Measurements from ENCODE around the gene ADGB.
"Not testable (repeated sequence)": the region's sequence is repeated elsewhere in the genome, so short reads cannot be mapped to it uniquely, and the experiment has no call there.

The ADGB gene

DNA sequence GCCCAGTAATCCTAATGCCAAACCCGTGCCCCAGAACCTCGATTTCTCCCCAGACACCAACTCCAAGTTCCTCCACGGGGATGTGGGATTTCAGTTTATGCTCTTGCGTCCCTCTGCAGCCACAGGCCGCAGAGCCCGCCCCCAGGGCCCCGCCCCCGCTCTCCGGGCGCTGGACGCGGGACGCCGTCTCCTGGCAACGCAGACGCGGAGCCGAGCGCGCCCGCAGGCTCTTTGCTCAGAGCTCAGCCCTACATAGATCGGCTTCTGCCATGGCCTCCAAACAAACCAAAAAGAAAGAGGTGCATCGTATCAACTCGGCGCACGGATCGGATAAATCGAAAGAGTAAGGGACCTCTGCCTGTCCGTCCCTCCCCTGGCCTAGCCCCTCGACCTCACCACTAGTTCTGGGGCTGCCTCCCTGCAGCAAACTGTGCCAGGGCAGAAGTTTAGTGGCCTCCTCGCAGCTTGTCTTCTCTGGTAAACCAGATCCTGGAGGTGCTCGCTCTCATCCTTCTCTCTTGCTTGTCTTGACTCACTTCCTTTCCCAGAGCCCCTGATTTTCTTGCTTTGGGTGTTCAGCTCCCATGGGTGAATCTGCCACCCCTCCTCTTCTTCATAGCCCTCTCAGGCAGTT, at the start of gene ADGB:
Gene ADGB, plus strand, starts transcription at position 201 of the 634 bp plus-strand sequence. Its CDS starts 69 bp downstream, at position 270.
- no peak for DNase-seq (ENCODE audit: low read depth in 3 of 3)

DNA sequence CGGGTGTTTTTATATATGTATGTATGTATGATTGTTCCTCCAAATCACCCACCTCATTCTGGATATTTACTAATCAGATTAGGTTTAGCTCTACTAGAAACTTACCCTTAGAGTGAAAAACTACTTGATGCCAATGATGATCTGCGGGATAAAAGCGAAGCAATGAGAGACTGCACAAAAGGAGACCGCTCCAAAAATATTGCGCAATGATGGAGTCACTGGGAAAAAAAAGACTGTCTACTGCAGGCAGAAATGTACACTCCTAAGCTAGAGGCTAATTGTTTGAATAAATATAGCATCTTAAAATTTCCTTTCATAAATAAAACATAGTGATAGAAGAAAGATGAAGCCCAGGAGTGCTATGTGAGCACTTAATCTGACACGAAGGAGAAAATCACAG, 47.9 kb upstream of the ADGB start:
- DNase-seq (ENCODE audit: low read depth in 3 of 3) = no peak

DNA sequence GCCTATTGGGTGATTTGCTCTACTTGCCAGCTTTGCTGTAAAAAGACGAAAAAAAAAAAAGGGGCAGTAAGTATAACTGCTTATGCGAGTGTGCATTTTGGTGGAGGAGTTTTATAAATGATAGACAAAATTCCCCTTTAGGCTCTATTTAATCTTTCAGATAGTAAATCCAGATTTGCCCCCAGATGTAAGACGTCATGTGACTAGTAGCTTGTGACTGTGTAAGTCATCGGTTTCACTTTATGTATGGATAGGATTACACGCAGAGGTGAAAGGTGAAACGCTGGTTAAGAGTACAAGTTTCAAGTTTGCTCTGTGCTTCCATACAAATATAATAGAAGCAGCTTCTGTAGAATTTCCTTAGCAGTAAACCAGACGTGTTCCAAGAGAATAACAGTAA, 47.2 kb upstream of the ADGB start:
- no peak for DNase-seq (ENCODE audit: low read depth in 3 of 3)

DNA sequence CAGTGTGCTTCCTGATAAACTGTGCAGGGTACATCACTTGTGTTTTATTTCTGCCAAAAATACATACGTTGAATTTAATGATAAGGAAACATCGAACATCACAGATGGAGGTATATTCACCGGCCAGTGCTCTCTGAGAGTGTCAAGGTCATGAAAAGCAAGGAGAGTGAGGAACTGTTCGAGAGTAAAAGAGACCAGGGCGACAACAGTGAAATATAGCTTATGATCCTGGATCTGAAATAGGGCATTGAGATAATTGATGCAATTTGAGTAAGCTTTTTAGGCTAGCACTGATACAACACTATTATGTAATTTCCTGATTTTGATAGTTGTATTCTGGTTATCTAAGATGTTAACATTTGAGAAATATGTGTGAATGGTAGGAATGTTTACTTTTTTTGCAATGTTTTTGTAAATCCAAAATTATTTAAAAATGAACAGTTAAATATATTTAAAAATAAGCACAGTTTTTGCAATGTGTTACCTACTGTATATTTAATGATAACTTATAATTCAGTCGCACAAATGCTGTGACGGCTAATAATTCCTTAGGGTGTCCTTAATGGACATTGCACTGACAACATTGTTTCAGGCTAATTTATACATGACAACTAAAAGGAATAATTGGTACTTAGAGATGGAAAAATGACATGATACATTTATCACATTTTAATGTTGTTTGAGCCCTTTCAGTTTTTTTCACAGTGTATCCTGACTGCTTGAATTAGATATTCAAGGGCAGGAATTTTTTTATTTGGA, 45.2 kb upstream of the ADGB start:
- DNase-seq (ENCODE audit: low read depth in 3 of 3) = no peak

DNA sequence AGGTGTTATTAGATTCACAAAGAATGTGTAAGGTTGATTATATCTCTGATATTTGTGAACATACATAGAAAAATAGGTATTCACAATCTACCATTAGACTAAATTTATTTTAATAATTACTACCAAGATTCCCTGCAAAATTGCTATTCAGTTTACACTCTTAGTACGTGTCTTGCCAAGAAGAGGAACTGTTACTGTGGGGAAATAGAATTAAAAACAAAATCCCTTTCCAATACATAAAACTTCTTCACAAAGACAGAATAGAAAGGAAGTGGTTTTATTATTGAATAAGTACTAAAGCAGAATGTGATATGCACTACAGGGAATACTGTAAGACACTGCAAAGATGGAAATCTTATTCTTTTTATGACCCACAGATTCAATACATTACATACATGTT, 38.2 kb upstream of the ADGB start:
- no peak for DNase-seq (ENCODE audit: low read depth in 3 of 3)

DNA sequence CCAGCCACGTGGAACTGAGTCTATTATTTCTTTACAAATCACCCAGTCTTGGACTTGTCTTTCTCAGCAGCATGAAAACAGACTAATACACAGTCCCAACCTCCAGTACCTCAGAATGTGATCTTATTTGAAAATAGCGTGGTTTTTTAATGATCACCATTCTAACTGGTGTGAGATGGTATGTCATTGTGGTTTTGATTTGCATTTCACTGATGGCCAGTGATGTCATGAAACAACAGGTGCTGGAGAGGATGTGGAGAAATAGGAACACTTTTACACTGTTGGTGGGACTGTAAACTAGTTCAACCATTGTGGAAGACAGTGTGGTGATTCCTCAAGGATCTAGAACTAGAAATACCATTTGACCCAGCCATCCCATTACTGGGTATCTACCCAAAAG, 32.1 kb upstream of the ADGB start:
- not testable (repeated sequence) for DNase-seq (ENCODE audit: low read depth in 3 of 3)

DNA sequence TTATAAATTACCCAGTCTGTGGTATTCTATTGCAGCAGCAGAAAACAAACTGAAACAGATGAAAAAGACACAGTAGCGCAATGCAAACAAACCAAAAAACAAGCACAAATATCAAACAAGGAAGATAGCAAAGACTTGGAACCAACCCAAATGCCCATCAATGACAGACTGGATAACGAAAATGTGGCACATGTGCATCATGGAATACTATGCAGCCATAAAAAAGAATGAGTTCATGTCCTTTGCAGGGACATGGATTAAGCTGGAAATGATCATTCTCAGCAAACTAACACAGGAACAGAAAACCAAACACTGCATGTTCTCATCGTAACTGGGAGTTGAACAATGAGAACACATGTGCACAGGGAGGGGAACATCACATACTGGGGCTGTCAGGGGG, 30.2 kb upstream of the ADGB start:
- not testable (repeated sequence) for DNase-seq (ENCODE audit: low read depth in 3 of 3)

DNA sequence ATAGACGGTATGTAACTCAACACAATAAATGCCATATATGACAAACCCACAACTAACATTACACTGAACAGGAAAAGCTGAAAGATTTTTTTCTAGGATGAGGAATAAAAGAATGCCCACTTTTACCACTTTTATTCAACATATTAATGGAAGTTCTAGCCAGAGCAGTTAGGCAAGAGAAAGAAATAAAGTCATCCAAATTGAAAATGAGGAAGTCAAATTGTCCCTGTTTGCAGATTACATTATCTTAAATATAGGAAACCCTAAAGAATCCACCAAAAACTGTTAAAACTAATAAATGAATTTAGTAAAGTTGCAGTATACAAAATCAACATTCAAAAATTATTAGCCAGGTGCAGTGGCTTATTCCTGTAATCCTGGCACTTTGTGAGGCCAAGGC, 24.6 kb upstream of the ADGB start:
- no peak for DNase-seq (ENCODE audit: low read depth in 3 of 3)

DNA sequence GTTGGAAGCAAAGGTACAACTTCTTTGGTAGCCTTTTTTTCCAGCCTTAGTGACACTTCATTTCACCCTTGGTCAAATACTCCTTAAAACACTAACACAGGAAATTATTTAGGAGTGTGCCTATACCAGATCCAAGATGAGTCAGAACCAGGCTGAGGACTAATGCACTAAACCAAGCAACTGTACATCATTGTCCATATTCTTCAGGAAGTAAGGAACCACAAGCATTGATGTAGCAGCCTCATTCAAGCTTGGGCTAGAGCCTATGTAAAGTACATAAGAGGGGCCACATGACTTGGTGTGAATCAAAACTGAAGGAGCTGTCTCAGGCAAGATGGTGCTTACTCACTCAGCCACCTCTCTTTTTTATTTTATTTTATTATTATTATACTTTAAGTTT, 20.7 kb upstream of the ADGB start:
- DNase-seq (ENCODE audit: low read depth in 3 of 3) = no peak

DNA sequence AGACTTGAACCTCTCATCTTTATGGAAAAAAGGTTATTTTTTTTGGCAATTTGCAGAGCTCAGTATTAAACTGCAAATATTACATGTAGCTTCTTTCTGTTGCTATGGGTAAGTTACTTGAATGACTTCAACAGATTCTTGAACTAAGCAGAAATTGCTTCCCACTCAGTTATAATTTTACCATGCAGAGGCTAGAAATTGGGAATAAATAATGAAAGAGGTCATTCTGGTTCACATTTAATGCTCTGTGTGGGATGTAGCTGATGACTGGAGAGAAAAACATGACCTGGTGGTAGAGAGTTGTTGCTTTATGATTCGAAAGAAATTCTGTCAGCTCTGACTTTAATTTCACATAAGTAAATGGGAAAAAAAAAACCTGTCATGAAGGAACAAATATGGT, 16.8 kb upstream of the ADGB start:
- no peak for DNase-seq (ENCODE audit: low read depth in 3 of 3)

DNA sequence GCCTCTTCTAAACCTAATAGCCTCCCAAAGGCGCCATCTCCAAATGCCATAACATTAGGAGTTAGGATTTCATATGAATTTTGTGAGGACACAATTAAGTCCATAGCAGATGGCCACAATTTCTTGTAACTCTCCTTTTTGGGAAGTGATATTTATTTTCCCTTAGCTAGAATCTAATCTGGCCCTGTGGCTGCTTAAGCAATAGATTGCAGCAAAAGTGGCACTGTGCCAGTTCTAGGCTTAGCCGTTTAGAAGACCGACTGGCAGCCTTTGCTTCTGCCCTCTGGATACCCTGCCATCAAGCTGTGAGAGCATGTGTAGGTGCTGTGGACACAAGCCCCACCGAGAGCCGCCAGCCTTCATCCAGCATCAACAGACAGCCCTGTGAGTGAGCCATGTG, 15.9 kb upstream of the ADGB start:
- no peak for DNase-seq (ENCODE audit: low read depth in 3 of 3)

DNA sequence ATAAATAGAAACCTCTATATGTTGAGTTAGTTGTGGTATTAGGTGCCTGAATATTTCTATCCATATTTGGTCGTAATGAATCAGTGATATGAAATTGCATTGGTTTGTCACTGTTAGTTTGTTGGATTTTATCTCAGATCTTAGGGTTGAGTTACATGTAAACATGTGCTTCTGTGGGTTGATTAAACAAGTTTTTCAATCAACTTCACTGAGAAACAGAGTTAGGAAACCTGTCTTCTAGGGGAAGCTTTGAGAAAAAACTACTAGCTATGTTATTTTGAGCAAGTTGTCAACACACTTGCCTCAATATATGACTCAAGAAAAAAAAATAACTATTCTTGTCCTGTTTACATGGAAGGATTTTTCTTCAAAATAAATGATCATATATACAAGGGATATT, 14.8 kb upstream of the ADGB start:
- no peak for DNase-seq (ENCODE audit: low read depth in 3 of 3)

DNA sequence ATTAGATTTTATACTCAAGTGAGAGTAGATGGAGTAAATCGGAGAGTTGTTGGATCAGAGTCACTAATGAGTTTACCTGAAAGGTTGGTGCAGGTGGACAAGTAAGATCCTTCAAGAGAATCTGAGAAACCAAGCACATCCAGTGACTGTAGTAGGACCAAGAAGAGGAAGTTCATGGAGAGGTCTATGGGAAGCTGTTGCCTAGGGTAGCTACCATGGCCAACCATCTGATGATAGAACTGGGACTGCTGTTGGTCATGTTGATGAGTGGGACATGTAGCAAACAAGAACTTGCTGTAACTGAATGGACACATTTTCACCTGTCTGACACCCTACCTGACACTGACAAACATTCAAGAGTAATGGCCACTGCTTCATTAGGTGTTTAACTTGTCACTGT, 11.3 kb upstream of the ADGB start:
- DNase-seq (ENCODE audit: low read depth in 3 of 3) = no peak

DNA sequence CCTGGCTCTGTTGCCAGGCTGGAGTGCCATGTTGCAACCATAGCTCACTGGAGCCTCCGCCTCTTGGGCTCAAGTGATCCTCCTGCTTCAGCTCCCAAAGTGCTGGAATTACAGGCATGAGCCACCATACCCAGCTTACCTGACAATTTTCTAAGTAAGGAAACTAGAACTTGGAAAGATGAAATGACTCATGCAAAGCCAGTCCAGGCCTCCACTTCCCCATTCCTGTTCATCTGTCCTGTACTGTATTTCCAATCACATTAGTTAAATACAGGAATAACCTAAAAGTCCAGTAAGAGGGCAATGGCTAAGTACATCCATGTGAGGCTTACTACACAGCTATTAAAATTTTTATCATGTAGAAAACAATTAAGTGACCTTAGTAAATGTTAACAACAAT, 8.3 kb upstream of the ADGB start:
- DNase-seq (ENCODE audit: low read depth in 3 of 3) = no peak

DNA sequence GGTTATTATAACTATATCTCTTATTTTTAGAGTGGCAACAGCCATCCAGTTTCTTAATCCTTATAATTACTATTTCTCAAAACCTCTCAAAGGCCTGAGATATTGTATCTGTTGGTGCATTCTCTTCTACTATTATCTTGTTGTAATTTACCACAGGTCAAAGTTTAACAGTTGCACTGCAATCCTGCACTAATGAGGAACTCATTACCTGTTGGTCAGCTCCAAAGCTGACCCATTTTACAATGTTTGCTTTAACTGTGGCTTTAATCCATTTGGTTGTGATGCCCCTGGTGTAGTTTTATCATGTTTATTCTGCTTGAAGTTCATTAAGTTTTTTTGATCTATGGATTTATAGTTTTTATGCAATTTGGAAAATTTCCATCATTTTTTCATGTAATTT, 6.3 kb upstream of the ADGB start:
- DNase-seq (ENCODE audit: low read depth in 3 of 3) = no peak

DNA sequence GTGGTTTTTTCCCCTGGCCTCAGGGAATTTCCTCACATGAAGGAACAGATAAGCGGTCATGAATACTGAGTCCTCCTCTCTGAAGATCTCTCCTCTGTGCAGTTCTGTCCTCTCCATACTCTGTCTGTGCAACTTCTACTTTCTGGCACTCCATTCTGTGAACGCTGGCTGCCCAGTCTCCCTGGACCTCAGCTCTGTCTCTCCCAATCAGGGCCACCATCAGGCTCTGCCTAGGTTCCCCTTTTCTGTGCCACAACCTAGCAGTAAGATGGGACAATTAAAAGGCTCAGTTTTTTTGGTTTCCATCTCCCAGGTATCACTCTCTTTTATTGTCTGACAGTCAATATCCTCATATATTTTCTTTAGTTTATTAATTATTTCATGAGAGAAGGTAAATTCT, 4.8 kb upstream of the ADGB start:
- DNase-seq (ENCODE audit: low read depth in 3 of 3) = no peak

DNA sequence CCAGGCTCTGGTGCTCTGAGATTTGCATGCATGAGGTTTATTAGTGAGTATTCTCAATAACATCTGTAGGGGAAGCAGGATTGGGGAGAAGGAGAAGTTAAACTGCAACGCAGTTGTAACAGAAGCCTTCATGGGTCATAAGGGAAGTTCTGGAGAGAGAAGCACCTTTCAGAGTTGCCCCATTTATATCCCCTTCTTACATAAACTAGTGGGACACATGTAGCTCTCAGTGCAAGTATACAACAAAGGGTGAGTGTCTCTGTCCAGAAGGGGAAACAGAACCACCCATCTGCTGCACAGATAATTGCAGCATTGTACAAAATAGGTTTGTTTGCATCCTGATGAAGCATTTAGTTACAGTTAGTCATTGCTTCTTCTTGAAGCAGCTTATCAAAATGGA, 4.3 kb upstream of the ADGB start:
- DNase-seq (ENCODE audit: low read depth in 3 of 3) = no peak

DNA sequence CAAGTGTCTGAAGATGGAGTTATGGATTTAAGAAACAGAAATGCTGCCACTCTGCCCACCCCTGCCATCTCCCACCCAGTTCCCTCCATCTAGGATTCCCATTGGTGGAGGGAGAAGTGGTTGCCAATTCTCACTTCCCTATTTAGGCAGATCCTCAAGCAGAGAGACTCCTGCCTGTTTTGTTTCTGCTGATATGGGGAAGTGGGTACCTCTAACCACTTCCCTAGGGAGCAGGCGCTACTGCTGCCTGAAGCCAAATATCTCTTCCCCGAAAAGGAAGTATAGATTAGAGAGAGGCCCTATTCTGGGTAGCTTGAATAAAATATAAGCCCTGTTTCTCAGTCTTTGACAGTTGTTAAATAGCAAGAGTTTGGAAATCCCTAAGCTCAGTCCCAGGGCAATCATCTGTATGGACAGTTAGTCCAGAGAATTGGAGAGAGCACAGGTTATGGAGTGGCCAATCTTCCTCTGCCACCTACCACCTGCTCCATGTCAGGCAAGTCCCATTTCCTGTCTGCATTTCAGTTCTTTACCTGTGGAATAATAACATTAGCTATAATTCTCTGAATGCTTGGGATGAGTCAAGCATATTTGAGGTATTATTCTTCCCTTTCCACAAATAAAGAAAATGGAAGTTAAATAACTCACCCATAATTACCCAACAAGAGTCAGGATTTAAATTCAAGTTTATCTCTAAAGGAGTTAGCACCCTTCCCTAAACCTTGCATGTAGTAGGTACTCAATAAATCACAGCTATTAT, 2.6 kb upstream of the ADGB start:
- DNase-seq (ENCODE audit: low read depth in 3 of 3) = no peak

DNA sequence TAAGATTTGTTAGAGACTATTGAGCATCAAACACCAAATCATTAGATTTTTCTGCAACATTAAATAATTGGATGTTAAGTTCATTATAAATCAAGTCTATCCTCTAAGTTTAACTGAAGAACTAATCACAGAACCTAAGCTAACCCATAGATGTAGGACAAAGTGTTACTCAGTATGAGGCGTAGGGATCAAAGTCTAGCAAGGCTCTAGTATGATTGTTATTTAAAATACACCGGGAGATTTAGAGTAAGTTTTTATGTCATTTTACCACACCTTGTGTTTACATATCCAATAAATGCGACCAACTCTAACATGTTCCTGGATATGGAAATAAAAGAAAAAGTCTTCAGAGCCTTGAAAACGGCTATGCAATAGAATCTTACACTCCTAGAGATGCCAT, 2.6 kb downstream of the ADGB start:
- DNase-seq (ENCODE audit: low read depth in 3 of 3) = no peak

DNA sequence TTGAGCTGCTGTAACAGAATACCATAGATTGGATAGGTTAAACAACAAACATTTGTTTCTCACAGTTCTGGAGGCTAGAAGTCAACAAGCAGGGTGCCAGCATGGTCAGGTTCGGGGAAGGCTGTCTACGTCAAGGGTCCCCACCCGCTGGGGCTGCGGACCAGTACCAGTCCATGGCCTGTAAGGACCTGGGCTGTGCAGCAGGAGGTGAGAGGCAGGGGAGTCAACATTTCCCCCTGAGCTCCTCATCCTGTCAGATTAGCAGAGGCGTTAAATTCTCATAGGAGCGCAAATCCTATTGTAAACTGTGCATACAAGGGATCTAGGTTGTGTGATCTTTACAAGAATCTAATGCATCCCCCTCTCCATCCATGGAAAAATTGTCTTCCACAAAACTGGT, 3.8 kb downstream of the ADGB start:
- DNase-seq (ENCODE audit: low read depth in 3 of 3) = no peak

DNA sequence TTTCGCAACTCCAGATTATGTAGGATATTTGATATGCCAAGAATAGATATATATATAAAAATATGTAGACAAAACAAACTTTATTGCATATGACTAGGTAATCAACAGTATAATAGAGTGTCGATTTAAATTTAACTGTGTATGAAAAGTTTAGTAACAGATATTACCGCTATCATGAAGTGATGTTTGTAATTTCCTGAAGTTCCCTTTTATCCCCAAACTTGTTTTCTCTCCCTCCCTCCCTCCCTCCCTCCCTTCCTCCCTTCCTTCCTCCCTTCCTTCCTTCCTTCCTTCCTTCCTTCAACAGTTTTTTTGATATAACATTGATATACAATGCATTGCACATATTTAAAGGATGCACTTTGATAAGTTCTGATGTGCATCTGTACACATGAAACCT, 15.2 kb downstream of the ADGB start:
- DNase-seq (ENCODE audit: low read depth in 3 of 3) = no peak

DNA sequence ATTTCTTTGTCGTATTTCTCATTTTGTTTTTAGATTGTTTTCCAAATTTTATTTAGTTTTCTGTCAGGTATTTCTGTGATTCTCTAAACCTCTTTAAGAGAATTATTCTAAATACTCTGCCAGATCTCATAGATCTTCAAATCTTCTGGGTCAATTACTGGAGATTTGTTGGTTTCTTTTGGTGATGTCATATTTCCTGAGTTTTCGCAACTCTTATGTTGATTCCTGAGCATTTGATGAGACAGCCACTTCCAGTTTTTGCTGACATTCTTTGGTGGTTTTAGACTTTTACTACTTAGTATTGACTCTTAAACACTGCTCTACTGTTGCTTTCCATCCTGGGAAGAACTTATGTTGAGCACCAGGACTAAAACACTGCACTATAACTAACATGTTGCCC, 21.9 kb downstream of the ADGB start:
- DNase-seq (ENCODE audit: low read depth in 3 of 3) = no peak

DNA sequence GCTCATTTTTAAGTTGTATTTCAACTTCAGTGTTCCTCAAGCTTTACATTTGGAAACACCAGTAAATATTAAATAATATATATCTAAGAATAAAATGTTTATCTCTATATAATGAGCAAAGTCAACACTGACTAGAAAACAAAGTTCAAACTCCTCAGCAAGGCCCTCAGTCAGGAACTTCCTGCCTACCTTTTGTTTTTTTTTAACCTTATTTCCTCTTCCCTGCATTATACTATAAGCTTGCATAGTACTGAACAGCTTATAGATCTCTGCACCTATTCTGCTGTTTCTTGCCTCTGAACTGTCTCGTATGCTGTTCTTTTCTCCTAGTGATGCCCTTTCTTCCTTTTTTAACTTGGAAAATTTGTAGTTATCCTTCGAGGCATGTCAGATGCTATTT, 29.6 kb downstream of the ADGB start:
- no peak for DNase-seq (ENCODE audit: low read depth in 3 of 3)
